ENCODE results near the gene IGSF21.

IGSF21 gene

GRCh38 chr1:18256282-18257235 lies 149.0 kb downstream of the IGSF21 start:
- DNase-seq (ENCODE audit: low read depth in 4 of 4, low spot score in 1 of 4) = peak in 1 of 4 experiments; percentile 1

DNA sequence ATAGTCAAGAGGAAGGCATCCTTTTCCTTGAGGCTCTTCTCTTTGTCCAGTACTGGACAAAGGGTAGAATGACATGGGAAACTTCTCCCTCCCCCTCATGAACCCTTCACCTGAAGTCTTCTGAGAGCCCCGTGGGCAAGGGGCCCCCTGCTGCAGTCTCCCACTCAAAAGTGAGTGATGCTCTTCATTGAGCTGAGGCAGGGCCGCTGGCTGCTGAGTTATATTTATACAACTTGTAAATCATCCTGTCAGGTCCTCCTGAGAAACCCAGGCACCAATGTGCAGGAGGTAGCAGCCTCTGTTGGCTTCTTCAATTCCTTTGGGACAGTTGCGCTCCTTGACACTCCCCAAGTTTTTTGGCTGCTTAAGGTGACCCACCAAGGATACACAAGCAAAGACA lies 150.2 kb downstream of the IGSF21 start:
- no peak for DNase-seq (ENCODE audit: low read depth in 4 of 4, low spot score in 1 of 4)

DNA sequence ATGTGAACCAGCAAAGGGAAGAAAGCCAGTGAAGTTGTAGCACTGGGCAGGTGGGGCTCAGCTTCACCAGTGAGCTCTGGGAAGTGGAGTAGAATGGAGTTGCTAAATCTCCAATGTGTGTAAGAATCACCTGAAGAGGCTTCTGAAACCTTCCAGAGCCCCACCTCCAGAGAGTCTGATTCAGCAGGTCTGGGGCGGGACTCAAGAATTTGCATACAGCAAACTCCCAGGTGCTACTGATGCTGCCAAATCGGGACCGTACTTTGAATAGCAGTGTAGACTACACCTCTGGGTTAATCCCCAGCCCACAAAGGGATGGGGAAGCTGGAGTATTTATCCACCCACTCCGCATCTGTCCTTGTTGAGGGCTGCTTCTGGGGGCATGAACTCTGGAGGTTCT lies 154.3 kb downstream of the IGSF21 start:
- no peak for DNase-seq (ENCODE audit: low read depth in 4 of 4, low spot score in 1 of 4)

- DNase-seq (ENCODE audit: low read depth in 4 of 4, low spot score in 1 of 4) = no peak
These were observed 155.1 kb downstream of the IGSF21 start for GRCh38 chr1:18262726-18263125.

- DNase-seq (ENCODE audit: low read depth in 4 of 4, low spot score in 1 of 4) = no peak
These were observed 156.0 kb downstream of the IGSF21 start for GRCh38 chr1:18263547-18264120.

GRCh38 chr1:18264450-18265039 lies 156.9 kb downstream of the IGSF21 start:
- no peak for DNase-seq (ENCODE audit: low read depth in 4 of 4, low spot score in 1 of 4)

- DNase-seq (ENCODE audit: low read depth in 4 of 4, low spot score in 1 of 4) = no peak
These were observed 158.0 kb downstream of the IGSF21 start for GRCh38 chr1:18265641-18266040.

DNA sequence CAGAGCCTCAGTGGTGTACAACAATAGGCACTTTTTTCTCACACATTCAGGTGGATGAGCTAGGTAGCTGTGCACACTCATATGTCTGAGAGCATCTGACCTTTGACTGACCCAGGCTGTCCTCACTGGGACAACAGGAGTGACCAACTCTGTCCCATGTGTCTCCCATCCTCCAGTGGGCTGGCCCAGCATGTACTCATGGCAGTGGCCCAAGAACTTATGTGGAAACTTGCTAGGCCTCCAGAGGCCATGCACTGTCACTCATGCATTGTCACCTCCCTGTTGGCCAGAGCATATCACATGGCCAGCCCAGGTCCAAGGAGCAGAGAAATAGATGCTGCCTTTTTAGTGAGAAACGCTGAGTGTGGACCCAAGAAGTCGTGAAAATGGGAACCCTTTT lies 158.8 kb downstream of the IGSF21 start:
- no peak for DNase-seq (ENCODE audit: low read depth in 4 of 4, low spot score in 1 of 4)

DNA sequence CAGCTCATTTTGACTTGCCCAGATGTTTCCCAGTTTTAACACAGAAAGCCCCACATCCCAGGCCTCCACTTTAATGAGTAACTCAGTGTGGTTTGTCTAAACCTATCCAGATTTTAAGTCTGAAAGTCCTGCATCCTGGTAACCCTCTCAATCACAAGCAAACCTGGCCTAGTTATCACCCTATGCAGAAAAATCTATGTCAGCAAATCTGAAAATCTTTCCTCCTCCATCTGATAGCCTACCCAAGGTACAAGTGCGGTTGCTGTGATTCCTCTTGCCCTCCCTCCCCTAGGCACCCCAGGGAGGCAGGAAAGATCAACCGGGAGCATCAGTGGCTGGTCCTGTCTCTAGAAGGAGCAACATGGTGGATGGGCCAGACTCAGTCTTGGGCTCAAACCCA lies 163.7 kb downstream of the IGSF21 start:
- no peak for DNase-seq (ENCODE audit: low read depth in 4 of 4, low spot score in 1 of 4)

DNA sequence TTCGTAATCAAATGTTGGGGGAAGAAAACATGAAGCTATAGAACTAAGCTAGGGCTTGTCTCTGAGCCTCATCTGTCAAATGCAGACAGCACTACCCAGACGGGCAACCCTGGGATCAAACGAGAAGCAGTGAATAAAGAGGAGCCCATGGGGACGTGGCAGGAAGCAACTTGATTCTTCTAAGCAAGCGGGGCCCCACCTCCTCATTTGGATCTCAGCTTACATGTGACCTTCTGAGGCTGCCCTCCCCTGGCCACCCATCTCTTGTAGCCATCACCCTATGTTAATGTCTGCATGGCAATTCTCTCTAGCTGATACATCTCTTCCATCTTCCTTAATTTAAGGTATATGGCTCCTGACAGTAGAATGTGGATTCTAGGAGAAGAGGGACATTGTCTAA lies 171.3 kb downstream of the IGSF21 start:
- DNase-seq (ENCODE audit: low read depth in 4 of 4, low spot score in 1 of 4) = no peak

DNA sequence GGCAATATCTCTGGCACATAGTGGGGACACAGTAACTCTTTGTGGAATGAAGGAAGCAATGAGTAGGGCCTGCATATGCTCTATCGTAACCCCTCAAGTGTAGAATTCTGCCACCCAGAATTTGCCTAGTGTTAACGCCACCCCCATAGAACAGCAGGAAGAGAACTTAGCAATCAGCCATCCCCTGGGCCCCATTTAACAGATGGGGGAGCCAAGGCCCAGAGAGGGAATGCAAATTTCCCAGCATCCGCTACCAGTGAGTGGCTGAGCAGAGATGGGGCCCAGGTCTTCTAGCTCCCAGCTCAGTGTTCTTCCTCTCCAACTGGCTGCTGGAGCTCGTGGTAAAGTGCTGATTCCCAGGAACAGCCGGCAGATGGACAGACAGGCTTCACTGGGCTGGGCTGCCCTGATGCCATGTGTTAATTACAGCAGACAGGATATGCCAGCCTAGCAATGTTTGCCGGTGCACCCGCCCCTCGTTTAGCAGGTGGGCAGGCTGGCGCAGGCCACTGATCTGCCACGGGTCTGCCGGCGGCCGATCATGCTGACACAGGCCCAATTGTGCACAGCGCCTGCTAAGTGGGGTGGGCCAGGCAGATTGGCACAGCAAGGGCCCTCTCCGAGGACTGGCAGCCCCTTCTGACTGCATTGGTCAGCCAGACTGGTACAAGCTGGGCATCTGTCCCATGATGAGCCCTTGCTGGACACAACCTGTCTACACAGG lies 171.9 kb downstream of the IGSF21 start:
- no peak for DNase-seq (ENCODE audit: low read depth in 4 of 4, low spot score in 1 of 4)

GRCh38 chr1:18280956-18281355 lies 173.4 kb downstream of the IGSF21 start:
- DNase-seq (ENCODE audit: low read depth in 4 of 4, low spot score in 1 of 4) = no peak

GRCh38 chr1:18282851-18283600 lies 175.4 kb downstream of the IGSF21 start:
- no peak for DNase-seq (ENCODE audit: low read depth in 4 of 4, low spot score in 1 of 4)

DNA sequence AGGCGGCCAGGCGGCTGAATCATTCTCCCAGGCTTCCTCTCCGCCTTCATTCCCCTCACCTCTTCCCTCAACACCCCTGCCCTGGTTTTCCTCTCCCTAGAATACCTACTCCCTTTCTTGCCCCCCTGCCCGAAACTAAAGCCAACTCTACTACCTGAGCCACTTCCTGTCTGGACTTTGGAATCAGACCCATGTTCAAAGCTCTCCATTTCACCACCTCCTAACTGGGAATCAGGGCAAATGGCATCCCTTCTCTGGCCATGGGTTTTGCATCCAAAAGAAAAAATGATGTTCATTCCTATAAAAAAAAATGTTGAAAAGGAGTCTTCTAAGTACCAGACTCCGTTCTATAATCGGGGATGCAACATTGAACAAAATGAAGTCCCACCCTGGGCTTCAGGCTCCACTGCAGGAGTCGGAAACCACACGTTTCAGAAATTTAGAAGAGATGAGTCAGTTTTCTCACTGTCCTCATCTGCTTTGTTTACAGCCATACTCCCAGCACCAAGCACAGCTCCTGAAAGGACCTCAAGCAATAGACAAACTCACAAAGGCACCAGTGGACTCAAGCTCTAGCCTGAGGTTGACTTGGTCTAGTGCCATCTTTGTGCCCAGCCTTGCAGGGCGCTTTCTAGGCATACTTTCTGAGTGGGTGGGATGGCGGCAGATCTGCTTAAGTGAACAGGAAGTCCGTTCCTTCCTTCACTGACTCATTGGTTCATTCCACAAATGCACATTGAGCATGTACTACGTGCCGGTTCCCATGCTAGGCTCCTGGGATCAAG lies 176.2 kb downstream of the IGSF21 start:
- no peak for DNase-seq (ENCODE audit: low read depth in 4 of 4, low spot score in 1 of 4)

- no peak for DNase-seq (ENCODE audit: low read depth in 4 of 4, low spot score in 1 of 4)
These were observed 177.4 kb downstream of the IGSF21 start for GRCh38 chr1:18284805-18285537.

- DNase-seq (ENCODE audit: low read depth in 4 of 4, low spot score in 1 of 4) = no peak
These were observed 177.9 kb downstream of the IGSF21 start for GRCh38 chr1:18285538-18285924.

GRCh38 chr1:18288722-18289121 lies 181.1 kb downstream of the IGSF21 start:
- DNase-seq (ENCODE audit: low read depth in 4 of 4, low spot score in 1 of 4) = no peak

- no peak for DNase-seq (ENCODE audit: low read depth in 4 of 4, low spot score in 1 of 4)
These were observed 182.0 kb downstream of the IGSF21 start for GRCh38 chr1:18289597-18289996.

DNA sequence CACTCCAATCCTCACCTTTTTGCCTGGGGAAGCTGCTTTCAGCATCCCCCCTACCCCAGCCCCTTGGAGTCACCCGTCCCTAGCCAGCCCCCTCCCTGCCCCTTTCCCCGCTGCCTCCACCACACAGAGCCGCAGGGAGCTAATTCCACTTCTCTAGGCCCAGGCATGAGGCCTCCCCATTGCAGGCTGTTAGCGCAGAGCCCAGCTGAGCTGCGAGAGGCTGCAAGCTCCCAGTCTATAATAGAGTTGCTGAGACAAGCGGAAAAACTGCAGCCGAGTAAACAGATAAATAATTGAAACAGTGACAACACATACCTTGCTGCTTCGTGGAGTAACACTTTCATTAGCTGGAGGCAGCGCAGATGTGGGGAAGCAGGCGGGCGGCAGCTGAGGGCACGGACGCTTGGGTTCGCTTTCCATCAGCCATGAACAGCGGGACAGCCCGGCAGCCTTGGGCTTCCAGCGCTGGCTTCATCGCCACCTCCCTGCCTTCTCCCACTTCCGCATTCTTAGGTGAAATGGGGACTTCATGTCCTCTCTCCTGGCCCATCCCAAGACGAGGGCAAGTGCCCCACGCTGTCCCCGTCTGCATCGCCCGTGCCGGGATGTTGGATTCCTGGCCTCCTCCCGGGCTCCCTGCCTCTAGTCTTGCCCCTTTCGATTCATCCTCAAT lies 183.3 kb downstream of the IGSF21 start:
- no peak for DNase-seq (ENCODE audit: low read depth in 4 of 4, low spot score in 1 of 4)

Measured in stimulated activated CD4-positive, alpha-beta T cell treated with anti-CD3 and anti-CD28 coated beads, Interleukin-1b, Interleukin-23, amount 100 ng/mL, for 24 hours (primary cell).